Stimulated activated CD4-positive, alpha-beta T cell treated with anti-CD3 and anti-CD28 coated beads, Interleukin-1b, Interleukin-23, amount 100 ng/mL, for 24 hours (primary cell): ENCODE data around the gene TUFT1.

Experiments used
- DNase-seq, 4 experiments: peaks; one replicate each; pipeline ENCODE4 v3.0.0-alpha.2; 2020; ENCODE audit warnings: low read depth in 4 of 4, low spot score in 1 of 4

The TUFT1 gene, protein sequence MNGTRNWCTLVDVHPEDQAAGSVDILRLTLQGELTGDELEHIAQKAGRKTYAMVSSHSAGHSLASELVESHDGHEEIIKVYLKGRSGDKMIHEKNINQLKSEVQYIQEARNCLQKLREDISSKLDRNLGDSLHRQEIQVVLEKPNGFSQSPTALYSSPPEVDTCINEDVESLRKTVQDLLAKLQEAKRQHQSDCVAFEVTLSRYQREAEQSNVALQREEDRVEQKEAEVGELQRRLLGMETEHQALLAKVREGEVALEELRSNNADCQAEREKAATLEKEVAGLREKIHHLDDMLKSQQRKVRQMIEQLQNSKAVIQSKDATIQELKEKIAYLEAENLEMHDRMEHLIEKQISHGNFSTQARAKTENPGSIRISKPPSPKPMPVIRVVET

DNA sequence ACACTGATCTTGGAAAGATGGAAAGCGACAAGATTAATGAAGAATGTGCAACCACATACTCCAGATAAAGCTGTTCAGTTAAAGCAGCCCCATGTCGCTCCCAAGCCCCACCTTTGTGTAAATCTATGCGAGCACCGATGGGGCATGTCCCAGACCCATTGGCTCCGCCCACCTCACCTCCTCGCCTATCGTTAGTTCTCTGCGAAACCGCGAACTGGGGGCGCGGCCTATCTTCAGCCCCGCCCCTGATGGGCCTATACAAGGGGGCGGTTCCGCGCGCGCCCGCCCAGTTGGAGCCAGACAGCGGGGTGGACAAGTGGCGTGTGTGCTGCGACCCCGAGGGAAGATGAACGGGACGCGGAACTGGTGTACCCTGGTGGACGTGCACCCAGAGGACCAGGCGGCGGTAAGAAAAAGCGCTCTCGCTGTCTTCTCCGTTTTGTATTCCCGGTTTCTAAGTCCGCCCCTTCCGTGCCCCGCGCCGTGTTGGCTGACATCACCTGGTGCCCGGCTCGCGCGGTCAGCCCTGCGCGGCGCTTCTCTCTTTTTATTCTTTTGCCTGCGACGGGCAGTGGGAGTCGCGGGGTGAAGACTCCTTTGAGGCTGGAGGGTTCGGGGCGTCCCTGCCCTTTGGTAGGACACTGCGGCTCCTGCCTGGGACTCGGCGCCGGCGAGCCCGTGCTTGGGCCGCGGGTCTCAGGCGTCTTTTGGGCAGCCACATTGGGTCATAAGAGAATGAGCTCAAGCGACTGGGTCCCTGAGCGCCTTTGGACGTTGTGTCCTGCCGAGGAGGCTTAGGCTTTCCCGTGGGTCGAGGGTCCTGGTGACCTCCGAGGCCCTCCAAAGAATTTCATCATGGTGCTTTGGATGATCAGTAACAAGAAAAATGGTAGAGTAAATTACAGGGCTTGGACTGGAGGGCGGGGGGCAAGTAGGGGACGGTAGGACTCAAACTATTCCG, at the start of gene TUFT1:
Gene TUFT1, plus strand, starts transcription at position 289 of the 961 bp plus-strand sequence. Its CDS starts 58 bp downstream, at position 347.
- peak; percentile 82 to 92 (median 87) for DNase-seq

DNA sequence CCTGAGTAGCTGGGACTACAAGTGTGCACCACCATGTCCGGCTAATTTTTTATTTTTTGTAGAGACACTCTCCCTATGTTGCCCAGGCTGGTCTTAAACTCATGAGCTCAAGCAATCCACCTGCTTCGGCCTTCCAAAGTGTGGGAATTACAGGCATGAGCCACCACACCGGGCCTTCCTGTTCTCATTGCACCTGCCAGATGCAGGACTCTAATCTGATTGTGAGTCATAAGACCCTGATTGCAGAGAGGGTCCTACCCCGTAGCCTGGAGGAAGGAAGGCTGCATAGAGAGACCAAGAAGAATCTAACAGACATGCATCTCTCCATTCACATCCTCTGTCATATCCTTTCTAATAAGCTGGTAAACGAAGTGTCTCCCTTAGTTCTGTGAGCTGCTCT, 48.5 kb upstream of the TUFT1 start:
- no peak for DNase-seq

DNA sequence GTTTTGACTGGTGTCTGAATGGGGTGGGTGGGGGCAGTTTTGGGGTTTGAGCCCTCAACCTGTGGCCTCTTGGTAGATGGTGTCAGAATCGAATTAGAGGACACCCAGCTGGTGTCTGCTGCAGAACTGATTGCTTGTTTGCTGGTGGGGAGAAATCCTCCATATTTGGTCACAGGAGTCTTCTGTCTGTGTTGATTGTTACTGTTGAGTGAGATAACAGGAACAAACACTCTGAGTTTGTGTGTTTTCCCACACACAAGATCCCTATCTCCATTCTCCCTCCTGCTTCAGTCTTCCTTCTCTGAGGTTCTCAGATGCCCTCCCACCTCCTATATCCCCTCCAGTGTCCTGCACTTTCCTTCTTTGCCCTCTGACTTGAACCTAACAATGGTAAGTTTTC, 48.0 kb upstream of the TUFT1 start:
- no peak for DNase-seq

DNA sequence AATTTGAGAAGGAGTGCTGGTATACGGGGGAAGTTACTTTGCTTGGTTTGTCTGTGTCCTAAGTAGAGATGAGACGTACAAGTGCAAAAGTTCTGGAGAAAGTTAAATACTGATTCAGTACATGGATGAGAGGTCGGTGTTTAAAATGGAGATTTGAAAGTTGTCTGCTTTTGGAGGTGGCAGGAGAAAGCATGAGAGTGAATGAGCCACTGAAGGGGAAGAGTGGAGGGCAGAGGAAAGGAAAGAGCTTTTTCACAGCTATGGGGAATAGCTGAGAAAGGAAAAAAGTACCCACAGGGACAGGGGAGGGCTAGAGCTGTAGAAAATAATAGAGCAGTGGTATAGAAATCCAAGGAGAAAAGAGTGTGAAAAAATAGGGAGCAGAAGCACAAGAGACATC, 47.1 kb upstream of the TUFT1 start:
- DNase-seq, result no peak

DNA sequence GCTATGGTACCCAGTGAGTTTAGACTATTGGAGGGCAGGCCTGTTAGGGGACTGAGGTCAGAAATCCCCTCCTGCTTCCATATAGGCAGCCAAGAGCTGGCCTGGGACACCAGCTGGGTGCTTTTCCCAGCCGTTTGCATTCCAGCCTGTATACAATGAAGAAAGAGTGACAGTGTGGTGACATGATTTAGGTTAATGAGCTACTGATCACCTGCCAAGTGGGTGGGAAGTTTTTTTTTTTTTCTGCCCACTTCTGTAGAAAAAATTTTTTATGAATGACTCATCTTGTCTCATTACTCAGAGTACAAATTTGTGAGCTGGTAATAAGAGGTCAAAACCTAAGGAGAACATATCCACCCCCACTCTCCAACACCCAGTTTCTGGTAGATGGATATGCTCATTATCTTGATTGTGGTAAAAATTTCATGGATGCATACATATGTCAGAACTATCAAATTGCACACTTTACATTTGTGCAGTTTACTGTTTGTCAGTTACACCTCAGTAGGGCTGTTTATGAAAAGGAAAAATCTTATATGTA, 45.3 kb upstream of the TUFT1 start:
- DNase-seq, result no peak

- no peak for DNase-seq
These were observed 44.8 kb upstream of the TUFT1 start for GRCh38 chr1:151495316-151495715.

GRCh38 chr1:151499365-151499764, 40.7 kb upstream of the TUFT1 start:
- DNase-seq, result no peak

- no peak for DNase-seq
These were observed 40.2 kb upstream of the TUFT1 start for GRCh38 chr1:151499930-151500329.

- DNase-seq, result no peak
These were observed 38.6 kb upstream of the TUFT1 start for GRCh38 chr1:151501474-151501873.

GRCh38 chr1:151502035-151502700, 37.9 kb upstream of the TUFT1 start:
- DNase-seq, result no peak

GRCh38 chr1:151502859-151503780, 37.0 kb upstream of the TUFT1 start:
- DNase-seq, result no peak

- no peak for DNase-seq
These were observed 35.9 kb upstream of the TUFT1 start for GRCh38 chr1:151504252-151504651.

- DNase-seq, result no peak
These were observed 35.4 kb upstream of the TUFT1 start for GRCh38 chr1:151504759-151505158.

- no peak for DNase-seq
These were observed 31.3 kb upstream of the TUFT1 start for GRCh38 chr1:151508833-151509232.

DNA sequence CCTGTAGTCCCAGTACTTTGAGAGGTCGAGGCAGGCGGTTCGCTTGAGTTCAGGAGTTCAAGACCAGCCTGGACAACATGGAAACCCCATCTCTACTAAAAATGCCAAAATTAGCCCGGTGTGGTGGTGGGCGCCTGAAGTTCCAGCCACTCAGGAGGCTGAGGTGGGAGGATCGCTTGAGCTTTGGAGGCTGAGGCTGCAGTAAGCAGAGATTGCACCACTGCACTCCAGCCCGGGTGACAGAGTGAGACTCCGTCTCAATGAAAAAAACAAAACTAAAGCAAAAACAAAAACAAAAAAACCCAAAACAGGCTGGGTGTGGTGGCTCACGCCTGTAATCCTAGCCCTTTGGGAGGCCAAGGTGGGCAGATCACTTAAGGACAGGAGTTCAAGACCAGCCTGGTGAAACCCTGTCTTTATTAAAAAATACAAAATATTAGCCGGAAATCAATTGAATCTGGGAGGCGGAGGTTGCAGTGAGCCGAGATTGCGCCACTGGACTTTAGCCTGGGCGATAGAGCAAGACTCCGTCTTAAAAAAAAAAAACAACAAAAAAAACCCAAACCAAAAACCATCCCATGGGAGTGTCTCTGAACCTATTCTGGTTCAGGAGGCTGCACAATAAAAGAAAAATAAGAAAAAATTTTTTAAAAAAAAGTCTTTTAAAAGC, 30.6 kb upstream of the TUFT1 start:
- DNase-seq, result no peak

- no peak for DNase-seq
These were observed 30.1 kb upstream of the TUFT1 start for GRCh38 chr1:151510020-151510405.

GRCh38 chr1:151510614-151510956, 29.5 kb upstream of the TUFT1 start:
- no peak for DNase-seq

DNA sequence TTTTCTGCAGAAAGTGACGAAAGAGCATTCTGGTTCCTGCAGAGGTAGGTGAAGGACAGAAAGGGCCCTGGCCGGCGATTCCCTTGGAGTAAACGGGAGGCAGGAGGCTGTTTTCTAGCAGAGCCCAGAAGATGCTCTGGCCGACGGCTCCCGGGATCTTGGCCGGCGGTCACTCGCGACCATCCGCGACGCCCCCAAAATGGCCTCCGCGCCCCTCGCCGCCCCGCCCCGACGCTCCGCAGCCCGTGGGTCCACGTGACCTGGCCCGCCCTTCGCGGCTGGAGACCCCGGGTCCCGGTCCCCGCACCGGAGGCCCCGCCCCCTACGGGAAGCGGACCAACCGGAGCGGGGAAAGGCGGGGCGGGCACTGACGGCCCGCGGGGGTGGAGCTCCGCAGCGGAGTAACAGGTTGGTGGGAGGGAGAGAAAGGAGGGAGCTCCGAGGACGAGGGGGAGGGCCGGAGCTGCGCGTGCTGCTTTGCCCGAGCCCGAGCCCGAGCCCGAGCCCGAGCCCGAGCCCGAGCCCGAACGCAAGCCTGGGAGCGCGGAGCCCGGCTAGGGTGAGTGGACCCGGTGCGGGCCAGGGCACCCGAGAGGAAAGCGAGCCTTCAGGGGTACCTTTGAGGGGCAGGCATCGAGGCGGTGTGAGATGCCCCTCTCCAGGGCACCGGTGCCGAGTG, 29.0 kb upstream of the TUFT1 start, which contains the start of gene CGN:
Gene CGN, plus strand, starts transcription at position 431 of the 679 bp plus-strand sequence. CDS start 7,133 bp downstream, outside the sequence.
- peak; percentile 60 to 87 (median 70) for DNase-seq

GRCh38 chr1:151511636-151512215, 28.4 kb upstream of the TUFT1 start:
- peak in 2 of 4 experiments; percentile 11 to 13 for DNase-seq
